GM18507 (cell line): Measurements from ENCODE around the gene LAD1.

Source experiments
- DNase-seq: peaks from one replicate; pipeline ENCODE4 v3.0.0; 2011; ENCODE audit warnings: low read depth; ENCODE audit not compliant: insufficient read length; ENCODE audit errors: extremely low spot score
- FAIRE-seq: peaks from 2 replicates; lab custom pipeline; 2011; peaks lifted over from hg19 to GRCh38; lab: Jason Lieb, UNC

LAD1 gene

DNA sequence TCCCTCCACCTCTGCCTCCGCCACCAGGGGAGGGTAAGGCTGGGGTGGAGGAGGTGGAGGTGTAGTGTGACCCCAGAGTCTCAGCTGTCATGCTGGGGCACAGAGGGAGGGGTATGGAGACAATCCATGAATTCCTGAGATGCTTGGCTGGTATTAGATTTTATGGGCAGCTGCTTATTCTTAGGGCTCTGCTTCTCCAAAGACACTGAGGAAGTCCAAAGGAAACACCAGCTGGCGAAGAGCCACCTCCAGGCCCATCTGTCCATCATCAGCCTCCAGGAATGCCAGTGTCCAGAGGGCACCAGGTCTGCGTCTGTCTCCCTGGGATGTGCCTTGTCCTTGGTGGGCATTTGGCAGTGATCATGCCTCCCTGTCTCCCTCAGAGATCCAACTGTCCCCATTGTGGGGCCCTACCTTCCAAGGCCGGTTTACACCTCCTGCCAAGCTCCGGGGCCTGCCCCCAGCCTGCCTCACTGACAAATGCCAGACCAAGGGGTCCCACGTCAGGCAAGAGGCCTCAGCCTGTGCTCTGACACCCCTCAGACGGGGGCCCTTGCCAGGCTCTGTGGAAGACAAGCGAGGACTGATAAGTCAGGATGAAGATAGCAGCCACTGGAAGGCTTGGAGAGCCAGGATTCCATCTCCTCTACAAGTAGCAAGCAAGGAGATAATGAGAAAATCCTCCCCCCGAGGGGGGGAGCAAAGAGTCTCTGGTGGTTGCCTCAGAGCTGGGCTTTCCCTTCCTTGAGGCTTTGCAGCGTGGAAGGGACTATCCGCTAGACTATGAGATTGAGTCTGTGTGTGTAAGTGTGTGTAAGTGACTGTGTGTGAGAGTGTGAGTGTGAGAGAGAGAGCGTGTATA is 20.9 kb upstream of the LAD1 start:
- DNase-seq (no peak), FAIRE-seq (no peak)

DNA sequence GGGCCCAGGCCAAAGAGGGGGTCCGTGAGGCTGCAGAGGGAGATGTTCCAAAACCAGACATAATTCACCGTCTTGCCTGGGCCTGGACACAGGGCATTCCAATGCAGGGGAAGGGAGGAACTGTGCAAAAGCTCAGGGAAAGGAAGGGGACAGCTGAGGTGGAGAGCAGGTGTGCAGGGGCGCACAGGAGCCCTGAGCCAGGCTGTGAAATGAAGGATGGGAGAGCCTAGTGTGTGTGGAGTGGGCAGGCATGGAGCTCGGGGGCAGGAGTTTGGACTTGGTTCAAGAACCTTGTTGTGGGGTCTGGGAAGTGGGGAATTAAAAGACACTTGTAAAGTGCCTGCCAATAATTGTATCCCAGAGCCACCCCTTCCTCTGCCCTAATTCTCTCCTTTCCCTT is 20.1 kb upstream of the LAD1 start:
- DNase-seq (no peak), FAIRE-seq (no peak)

DNA sequence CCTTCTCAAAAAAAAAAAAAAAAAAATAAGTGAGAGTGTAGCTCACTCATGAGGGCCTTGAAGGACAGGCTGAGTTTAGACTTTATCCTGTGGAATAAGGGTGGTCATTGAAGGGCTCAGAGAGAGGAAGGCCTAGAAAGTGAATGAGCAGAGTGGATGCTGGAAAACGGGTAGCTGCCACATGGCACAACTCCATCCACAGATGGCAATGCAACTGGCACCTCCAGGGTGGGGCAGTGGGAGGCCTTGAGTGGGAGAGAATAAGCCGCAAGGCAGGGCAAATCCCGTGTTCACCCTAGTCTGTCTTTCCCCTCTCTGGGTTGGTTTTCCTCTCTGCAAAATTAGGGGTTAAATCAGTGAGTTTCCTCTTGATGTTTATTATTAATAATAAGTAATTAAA is 19.3 kb upstream of the LAD1 start:
- DNase-seq, result no peak

DNA sequence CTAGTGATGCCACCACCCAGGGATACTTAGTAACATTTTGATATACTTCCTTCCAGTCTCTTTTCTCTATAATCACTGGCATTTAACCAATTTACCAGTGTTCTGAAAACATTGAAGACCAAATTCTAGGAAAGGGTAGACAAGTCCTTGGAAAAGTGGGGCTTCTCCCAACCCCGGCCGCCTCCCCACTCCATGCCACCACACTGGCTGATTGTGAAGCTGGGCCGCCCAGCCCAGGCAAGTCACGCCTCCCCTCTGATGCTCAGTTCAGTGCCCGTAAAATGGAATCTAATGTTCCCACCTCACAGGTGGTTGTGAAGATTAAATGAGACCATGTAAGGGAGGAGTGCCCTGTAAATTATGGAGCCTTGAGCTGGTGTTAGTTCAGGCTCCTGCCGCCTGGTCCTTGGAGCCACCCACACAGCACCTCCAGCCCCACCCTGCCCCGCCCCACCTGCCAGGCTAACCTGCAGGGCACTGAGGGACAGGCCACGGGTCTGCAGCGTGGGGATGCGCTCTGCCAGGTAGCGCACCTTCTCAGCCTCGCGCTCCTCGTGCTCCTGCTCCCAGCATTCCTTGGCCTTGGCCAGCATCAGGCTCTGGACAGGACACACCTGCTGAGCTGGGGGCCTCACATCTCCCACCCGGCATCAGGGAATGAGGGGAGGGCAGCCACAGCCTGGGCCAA is 15.1 kb upstream of the LAD1 start:
- FAIRE-seq (no peak), DNase-seq (no peak)

More for the DNA sequence above, 19.3 kb upstream of the LAD1 start:
- FAIRE-seq, result no peak

DNA sequence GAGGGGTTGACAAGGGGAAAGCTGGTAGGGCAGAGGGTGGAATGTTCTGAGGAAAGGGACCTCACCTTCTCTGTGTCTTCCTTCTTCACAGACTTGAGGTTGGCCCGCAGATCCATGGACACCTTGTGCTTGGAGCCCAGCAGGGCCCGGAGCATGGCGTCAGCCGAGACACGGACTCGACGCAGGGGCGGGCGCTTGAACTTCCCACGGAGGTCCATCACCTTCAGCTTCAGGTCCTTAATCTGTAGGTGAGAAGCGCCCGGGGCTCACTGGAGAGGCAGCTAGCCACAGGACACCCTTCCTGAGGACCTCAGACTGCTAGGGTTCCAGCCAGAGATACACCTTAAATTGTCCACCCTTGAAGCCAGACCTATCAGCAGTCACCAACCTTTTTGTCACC is 12.2 kb upstream of the LAD1 start:
- DNase-seq, result no peak
- FAIRE-seq, result no peak

DNA sequence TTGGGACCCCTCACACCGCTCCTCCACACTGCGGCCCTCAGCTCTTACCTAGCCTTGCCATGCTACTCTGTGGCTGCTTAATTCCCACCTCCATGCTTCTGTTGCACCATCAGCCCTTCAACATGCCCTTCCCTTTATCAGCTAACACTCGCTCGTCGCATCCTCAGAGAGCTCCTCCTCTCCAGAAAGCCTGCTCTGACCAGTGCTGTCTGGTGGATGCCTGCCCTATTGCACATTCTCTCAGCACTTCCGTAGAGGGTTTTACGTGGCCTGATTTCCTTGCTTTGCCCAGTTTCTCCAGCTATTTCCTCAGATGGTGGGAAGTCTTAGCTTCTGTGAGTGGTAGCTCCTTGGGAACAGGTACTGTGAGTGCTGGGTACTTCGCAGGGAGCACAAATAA is 10.3 kb upstream of the LAD1 start:
- DNase-seq (no peak), FAIRE-seq (no peak)

DNA sequence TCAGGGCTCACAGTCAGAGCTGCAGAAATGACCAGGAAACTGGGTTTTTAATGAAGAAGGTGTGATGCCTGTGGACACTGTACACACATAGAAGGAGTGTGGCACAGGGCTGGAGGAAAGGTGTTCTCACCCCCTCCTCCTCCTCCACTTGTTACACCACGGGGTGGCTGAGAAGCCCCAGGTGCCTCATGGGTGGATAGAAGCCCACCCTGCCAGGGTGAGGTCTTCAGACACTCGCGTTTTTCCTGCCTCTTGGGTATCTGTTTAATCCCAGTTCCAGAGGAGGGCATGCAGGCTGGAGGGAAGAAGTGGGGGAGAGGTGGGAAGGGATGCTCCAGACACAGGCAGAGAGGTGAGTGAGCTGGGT is 9.7 kb upstream of the LAD1 start:
- FAIRE-seq, result no peak
- no peak for DNase-seq

DNA sequence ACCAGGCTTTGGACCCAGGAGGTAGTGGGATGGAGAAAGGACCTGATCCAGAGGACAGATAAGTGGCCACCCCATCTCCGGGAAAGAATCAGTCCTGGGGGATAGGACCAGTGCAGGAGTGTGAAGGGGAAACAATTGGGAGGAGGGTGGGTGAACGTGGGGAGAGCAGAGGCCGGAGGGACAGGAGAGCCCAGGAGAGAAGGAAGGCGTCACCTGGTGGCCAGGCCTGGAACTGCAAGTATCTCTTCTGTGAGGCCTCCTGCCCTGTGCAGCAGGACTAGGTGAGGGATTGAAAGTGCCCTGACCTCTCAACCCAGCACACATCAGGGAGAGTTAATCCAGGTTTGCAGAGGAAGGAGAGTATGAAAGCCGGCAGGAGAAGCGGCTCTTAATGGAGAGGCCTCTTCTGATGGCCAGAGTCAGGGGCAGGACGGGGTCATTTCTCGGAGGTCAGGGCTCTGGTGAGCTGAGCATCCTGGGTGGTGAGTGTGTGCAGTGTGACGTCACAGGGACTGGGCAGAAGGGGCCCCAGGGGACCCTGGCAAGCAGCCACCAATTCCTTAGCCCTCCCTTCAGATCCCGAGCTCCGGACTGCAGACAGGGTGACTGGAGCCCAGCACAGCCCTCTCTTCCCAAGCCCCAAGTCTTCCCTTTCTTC is 9.2 kb upstream of the LAD1 start:
- FAIRE-seq, result peak; percentile 83
- peak; percentile 78 for DNase-seq

DNA sequence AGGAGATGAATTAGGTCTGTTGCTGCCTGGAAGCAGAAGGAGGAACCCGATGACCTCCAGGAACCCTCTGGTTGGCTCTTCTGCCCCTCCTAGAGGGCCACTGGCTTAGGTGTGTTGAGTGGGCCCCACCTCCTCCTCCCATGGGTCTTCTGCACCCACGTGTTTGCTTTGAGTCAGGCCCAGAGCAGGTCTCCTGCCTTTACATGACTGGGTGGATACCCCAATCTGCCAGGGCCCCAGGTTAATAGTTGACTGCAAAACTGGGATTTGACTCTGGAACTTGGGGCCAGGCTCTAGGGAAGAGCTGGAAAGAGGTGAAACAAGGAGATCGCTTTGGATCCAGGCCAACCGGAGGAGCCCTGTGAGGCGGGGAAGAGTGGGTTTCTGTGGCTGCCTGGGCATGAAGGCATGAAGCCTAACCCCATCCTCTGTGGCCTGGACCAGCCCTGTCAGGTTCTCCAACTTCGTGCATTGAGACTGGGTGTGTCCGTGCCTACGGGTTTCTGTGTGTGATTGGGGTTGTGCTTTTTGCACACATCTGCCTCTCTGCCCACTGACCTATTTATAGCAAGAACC is 7.8 kb upstream of the LAD1 start:
- FAIRE-seq, result peak; percentile 78
- DNase-seq, result no peak

DNA sequence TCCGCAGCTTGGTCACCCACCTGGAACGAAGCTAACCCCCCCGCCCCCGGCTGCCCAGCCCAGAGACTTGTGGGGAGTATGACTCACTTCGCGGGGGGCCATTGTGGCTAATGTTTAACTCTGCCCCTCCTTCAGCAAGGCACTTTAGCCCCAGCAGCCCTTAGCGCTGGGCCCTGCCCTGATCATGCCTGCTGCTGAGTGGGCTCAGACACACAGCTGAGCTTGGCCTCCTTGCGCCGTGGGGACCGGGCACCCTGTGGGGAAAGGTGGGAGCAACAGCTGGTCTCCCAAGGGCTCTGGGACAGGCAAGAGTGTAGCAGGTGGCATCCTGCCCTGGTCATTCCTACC is 6.3 kb upstream of the LAD1 start:
- DNase-seq (peak; percentile 42), FAIRE-seq (peak; percentile 84)

DNA sequence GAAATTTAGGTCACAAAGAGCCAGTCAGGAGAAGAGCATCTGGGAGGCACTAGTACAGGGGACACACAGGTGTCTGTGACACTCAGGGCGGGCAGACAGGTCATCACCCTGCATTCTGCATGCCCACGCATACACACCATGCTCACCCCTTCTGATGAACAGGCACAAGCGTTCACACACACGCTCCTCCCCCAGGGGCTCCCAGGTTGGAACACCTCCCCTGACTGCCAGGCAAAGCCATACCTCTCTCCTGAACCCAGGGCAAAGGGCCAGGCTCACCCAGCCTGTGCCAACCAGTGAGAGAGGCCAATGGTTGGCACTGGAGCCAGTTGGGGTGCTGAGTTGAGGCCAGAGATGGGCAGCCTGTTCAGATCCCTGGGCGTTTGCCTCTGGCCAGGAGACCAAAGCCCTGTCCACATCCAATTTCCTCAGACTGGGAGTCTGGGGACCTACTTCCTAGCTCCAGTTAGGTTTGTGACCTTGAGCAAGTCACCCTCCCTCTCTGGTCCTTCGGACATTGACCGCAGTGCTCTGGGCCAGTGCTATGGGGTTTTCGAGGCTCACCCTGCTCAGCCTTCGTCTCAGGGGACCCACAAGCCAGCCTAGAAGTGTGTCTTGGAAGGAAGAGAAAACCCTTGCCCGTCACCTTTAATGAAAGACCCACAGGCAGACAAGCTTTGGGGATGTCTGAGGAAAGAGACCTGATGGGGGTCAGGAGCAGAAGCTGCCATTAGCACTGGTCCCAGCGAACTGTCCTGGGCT is 5.8 kb upstream of the LAD1 start:
- no peak for DNase-seq
- FAIRE-seq, result no peak

DNA sequence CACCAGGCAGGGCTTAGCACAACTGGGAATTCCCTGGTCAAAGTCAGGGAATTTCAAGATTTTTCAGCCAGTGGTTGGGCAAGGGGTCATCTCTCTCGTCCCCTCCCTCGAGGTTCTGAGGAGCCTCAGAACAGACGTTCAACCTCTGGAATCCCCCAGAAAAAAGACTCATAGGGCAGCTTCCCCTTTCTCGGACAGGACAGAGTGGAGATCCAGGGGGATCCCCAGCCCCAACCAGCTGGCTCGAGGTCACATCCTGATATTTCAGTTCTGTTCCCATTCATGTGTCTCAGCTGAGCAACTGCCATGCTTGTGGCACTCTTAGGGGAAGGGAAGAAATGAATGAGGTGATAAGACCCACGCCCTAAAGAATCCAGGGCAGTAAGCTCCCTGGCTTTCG is 4.9 kb upstream of the LAD1 start:
- peak; percentile 58 for FAIRE-seq
- no peak for DNase-seq

DNA sequence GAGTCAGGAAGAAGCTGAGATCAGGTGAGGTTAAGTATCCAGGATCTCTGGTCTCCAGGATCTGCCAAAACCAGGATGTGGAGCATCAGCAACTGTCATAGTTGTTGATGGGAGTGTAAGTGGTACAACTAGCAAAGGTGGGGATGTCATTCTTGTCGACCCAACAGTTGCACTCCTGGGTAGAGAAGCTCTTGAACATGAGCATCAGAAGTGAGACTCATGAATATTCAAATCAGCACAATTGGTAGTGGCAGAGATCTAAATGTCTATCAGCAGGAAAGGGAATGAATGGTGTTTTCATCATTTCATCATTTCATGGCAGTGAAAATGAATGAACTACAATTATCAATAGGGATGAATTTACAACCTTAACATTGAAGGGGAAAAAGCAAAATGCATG is 4.2 kb upstream of the LAD1 start:
- FAIRE-seq, result no peak
- no peak for DNase-seq

DNA sequence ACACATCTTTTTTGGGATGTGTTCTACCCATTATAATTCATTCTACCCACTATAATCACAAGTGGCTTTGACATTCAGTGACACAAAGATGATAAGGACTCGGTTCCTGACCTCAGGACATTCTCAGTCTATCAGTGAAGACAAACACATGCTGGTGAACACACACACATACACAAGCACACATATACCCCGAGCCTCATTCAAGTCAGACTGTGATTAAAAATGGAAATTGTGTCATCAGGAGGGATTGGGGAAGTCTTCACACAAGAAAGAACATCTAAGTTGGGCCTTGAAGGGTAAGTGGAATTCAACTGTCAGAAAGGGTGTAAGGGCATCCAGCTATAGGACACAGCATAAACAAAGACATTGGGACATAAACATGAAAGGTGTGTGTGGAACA is 2.6 kb upstream of the LAD1 start:
- no peak for DNase-seq
- no peak for FAIRE-seq

DNA sequence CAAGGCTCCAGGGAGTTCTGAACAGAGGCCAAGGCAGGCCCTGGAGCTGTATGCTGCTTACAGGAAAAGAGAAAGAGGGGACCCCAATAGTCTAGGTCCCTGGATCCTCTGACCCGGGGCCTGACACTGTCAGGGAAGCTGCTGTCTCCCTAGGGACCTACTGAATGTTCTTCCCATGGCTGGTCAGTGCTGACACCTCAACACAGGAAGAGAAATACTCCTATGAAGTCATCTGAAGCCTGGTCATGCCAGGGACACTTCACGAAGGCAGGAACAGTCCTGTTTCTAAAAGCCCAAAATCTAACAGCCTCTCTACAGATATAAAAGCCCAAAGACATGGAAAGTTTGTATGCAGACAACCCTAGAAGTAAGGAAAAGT is 1.7 kb upstream of the LAD1 start:
- FAIRE-seq (no peak), DNase-seq (no peak)

DNA sequence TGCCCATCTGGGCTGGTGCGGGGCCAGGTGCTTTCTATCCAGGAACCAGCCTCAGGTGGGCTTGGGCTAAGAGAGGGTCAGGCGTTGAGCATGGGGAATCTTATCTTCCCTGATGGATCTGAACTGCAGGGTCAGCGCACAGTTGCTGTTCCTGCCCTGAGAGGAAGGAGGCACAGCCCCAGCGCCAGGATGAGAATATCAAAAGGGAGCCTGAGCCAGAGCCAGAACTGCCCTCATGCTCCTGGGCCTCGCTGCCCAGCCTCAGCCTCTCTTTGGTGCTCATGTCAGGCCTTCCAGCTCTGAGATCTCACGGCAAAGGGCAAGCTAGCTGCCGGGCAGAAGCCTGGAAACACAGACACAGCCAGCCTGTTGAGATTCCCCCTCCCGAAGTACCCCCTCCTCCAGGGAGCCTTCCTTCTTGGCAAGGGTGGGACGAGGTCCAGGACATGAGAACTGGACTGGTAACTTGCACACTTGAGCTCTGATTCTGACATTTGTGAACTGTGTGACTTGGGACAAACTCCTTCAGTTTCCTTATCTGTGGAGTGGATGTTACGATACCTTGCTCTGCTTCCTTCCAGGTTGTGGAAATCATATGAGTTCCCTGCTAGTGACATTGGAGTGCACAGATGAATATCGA is 1.2 kb upstream of the LAD1 start:
- no peak for DNase-seq
- no peak for FAIRE-seq

DNA sequence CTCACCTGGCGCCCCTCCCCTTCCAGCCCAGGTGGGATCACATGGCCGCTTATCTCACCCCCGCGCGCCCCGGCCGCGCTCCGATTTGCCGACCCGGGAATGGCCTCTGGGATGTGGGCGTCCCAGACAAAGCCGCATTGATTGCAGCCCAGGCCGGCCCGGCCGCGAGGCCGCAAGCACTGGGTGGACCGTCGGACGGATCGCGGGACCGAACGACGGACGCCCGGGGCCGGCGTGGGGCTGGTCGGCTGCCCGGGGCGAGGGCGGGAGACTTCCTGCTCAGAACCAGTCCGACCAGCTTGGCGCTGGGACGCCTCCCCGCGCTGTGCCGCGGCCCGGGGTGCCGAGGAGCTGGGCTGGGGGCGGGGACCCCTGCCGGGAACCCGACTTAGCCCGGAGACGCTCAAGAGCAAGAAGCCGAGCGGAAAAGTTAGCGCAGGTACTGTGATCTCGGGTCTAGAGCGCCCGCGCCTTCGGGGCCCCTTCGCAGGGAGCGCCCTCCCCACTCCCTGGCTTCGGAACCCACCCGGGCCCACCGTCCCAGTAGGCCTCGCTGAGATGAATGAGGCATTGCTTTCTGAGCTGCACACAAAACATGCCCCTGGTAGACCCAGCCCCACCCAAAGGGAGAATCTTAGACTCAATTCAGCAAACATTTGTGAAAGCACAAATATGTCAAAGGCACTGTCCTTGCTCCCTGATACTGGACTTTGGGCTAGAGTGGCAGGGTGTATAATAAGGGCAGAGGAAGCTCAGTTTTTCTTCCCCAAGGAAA is 415 bp upstream of the LAD1 start:
- no peak for DNase-seq

DNA sequence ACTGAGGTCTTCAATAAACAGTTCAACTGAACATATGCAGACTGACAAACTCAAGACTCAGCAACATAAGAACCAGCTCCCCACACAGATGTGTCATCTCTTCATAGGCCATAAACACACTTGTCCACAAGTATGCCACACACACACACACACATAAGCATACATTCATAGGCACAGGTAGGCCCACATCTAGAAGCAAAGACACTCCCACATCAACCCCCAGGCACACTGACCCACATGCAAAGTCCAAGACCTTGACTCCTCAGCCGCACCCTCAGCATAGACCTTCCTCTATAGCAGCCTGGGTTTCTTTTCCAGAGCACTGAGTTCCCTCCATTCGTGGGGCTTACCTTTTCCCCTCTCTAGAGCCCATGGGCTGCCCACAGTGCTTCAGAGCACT is 1.4 kb downstream of the LAD1 start:
- FAIRE-seq (no peak), DNase-seq (no peak)

More for the DNA sequence above, 415 bp upstream of the LAD1 start:
- FAIRE-seq, result no peak
